ENCODE measurements around the gene EIF4B. TPM values are rescaled to one million over a fixed set of nuclear protein-coding genes. Genes with fewer than 3 reads are reported as not detected.

The EIF4B gene
- total and polyA plus RNA-seq, 9 of the 15 experiments (the other 6 are each of a cell fraction or from before 2014, with no cell fraction given): 138 to 669 (median 552) TPM

DNA sequence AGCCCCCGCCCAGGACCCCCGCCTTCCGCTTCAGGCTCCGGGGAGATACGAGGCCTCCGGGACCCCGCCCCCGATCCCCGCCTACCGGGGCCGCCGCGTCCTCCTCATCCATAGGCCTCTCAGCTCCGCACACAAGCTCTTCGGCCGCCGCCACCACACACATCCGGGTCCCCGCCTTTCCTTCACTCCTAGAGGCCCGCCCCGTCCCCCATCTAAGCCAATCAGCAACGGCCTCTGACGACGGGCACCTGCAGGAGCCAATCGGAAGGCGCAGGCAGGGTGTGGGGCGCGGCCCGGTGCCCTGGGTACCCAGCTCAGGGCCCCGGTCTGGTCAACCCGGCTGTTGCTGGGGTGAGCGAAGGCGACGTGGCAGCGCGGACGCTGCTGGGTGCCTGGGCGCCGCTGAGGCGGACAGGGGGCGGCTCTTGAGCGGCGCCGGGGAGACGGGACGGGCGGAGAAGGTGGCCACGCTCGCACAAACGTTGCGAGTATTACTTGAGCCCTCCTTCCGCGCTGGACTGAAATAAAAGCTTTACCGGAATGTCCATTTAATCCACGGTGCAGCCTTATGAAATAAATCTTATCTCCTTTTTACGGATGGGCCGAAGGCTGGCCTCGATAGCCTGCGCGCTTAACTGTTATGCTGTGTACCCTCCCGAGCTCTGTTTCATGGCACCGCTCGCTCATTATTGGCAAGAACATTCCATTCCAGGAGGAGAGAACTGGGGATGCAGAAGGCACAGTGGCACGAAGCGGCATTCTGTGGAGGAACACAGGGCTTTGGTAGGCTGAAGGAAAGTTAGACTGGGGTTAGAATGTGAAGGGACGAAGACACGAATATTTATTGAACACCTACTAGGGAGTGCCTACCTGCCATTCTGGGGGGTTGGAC, 73.2 kb downstream of the EIF4B start, which contains the start of gene SPRYD3 (continued):
- no peak for TF ChIP-seq ZNF586 (CRISPR knock-in tag; conservative IDR thresholded peaks at IDR 0.05)
- no peak for TF ChIP-seq RAD51 (IDR thresholded peaks at IDR 0.05; ENCODE audit: borderline replicate concordance, low read depth)
- TF ChIP-seq ZNF785 (CRISPR knock-in tag; IDR thresholded peaks at IDR 0.05): no peak
- TF ChIP-seq, protein P1, sequence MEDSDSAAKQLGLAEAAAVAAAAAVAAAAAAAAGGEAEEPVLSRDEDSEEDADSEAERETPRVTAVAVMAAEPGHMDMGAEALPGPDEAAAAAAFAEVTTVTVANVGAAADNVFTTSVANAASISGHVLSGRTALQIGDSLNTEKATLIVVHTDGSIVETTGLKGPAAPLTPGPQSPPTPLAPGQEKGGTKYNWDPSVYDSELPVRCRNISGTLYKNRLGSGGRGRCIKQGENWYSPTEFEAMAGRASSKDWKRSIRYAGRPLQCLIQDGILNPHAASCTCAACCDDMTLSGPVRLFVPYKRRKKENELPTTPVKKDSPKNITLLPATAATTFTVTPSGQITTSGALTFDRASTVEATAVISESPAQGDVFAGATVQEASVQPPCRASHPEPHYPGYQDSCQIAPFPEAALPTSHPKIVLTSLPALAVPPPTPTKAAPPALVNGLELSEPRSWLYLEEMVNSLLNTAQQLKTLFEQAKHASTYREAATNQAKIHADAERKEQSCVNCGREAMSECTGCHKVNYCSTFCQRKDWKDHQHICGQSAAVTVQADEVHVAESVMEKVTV (CRISPR knock-in tag; IDR thresholded peaks at IDR 0.05): no peak
- no peak for TF ChIP-seq FOXP1 (CRISPR knock-in tag; IDR thresholded peaks at IDR 0.05)
- TF ChIP-seq KDM2B (CRISPR knock-in tag; IDR thresholded peaks at IDR 0.05): no peak
- no peak; the same call in 1 of the 2 replicates for TF ChIP-seq SOX6 (IDR thresholded peaks at IDR 0.05)
- peak; percentile 73 for TF ChIP-seq TBP (optimal IDR thresholded peaks at IDR 0.05; ENCODE audit: low read depth, low read length)
- TF ChIP-seq CBFA2T2 (conservative IDR thresholded peaks at IDR 0.05): no peak
- TF ChIP-seq, protein P2, sequence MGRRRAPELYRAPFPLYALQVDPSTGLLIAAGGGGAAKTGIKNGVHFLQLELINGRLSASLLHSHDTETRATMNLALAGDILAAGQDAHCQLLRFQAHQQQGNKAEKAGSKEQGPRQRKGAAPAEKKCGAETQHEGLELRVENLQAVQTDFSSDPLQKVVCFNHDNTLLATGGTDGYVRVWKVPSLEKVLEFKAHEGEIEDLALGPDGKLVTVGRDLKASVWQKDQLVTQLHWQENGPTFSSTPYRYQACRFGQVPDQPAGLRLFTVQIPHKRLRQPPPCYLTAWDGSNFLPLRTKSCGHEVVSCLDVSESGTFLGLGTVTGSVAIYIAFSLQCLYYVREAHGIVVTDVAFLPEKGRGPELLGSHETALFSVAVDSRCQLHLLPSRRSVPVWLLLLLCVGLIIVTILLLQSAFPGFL (CRISPR knock-in tag; IDR thresholded peaks at IDR 0.05): no peak
- TF ChIP-seq, protein P3, sequence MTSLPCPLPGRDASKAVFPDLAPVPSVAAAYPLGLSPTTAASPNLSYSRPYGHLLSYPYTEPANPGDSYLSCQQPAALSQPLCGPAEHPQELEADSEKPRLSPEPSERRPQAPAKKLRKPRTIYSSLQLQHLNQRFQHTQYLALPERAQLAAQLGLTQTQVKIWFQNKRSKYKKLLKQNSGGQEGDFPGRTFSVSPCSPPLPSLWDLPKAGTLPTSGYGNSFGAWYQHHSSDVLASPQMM (CRISPR knock-in tag; IDR thresholded peaks at IDR 0.05): no peak
- TF ChIP-seq, protein P4, sequence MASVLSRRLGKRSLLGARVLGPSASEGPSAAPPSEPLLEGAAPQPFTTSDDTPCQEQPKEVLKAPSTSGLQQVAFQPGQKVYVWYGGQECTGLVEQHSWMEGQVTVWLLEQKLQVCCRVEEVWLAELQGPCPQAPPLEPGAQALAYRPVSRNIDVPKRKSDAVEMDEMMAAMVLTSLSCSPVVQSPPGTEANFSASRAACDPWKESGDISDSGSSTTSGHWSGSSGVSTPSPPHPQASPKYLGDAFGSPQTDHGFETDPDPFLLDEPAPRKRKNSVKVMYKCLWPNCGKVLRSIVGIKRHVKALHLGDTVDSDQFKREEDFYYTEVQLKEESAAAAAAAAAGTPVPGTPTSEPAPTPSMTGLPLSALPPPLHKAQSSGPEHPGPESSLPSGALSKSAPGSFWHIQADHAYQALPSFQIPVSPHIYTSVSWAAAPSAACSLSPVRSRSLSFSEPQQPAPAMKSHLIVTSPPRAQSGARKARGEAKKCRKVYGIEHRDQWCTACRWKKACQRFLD (CRISPR knock-in tag; IDR thresholded peaks at IDR 0.05): no peak; the same call in 1 of the 2 replicates
- no peak for TF ChIP-seq MEF2D (tag; conservative IDR thresholded peaks at IDR 0.05; ENCODE audit: low read depth)
- TF ChIP-seq, protein P5, sequence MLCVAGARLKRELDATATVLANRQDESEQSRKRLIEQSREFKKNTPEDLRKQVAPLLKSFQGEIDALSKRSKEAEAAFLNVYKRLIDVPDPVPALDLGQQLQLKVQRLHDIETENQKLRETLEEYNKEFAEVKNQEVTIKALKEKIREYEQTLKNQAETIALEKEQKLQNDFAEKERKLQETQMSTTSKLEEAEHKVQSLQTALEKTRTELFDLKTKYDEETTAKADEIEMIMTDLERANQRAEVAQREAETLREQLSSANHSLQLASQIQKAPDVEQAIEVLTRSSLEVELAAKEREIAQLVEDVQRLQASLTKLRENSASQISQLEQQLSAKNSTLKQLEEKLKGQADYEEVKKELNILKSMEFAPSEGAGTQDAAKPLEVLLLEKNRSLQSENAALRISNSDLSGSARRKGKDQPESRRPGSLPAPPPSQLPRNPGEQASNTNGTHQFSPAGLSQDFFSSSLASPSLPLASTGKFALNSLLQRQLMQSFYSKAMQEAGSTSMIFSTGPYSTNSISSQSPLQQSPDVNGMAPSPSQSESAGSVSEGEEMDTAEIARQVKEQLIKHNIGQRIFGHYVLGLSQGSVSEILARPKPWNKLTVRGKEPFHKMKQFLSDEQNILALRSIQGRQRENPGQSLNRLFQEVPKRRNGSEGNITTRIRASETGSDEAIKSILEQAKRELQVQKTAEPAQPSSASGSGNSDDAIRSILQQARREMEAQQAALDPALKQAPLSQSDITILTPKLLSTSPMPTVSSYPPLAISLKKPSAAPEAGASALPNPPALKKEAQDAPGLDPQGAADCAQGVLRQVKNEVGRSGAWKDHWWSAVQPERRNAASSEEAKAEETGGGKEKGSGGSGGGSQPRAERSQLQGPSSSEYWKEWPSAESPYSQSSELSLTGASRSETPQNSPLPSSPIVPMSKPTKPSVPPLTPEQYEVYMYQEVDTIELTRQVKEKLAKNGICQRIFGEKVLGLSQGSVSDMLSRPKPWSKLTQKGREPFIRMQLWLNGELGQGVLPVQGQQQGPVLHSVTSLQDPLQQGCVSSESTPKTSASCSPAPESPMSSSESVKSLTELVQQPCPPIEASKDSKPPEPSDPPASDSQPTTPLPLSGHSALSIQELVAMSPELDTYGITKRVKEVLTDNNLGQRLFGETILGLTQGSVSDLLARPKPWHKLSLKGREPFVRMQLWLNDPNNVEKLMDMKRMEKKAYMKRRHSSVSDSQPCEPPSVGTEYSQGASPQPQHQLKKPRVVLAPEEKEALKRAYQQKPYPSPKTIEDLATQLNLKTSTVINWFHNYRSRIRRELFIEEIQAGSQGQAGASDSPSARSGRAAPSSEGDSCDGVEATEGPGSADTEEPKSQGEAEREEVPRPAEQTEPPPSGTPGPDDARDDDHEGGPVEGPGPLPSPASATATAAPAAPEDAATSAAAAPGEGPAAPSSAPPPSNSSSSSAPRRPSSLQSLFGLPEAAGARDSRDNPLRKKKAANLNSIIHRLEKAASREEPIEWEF (CRISPR knock-in tag; IDR thresholded peaks at IDR 0.05): no peak
- TF ChIP-seq, protein P6, sequence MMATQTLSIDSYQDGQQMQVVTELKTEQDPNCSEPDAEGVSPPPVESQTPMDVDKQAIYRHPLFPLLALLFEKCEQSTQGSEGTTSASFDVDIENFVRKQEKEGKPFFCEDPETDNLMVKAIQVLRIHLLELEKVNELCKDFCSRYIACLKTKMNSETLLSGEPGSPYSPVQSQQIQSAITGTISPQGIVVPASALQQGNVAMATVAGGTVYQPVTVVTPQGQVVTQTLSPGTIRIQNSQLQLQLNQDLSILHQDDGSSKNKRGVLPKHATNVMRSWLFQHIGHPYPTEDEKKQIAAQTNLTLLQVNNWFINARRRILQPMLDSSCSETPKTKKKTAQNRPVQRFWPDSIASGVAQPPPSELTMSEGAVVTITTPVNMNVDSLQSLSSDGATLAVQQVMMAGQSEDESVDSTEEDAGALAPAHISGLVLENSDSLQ (IDR thresholded peaks at IDR 0.05): peak; percentile 100
- TF ChIP-seq FOXA3 (CRISPR knock-in tag; conservative IDR thresholded peaks at IDR 0.05 in 1 of 2, IDR thresholded peaks at IDR 0.05 in 1 of 2): no peak
